HG03469 (cell line): ENCODE measurements around the gene TOR4A.

Experiments used
- ATAC-seq: cut with Tn5 transposase; IDR thresholded peaks from one replicate; pipeline ENCODE4 v1.9.1; 2021; ENCODE audit warnings: mild to moderate bottlenecking, moderate library complexity, moderate number of reproducible peaks; ENCODE audit not compliant: unreplicated experiment

The TOR4A gene

GRCh38 chr9:137331929-137332328, 54.4 kb downstream of the TOR4A start:
- ATAC-seq = no peak
